Kidney epithelial cell (primary cell): Measurements from ENCODE around the gene DDX23. TPM values are rescaled to one million over a fixed set of nuclear protein-coding genes. Genes with fewer than 3 reads are reported as not detected.

Source experiments
- DNase-seq: peaks from one replicate; pipeline ENCODE4 v3.0.0-alpha.2; 2010; ENCODE audit warnings: low read depth
- H3K27me3 ChIP-seq: 2 replicates; pipeline ENCODE4 v1.6.0; 2011; ENCODE audit warnings: low read length; ENCODE audit not compliant: control insufficient read depth, insufficient read depth
- H3K36me3 ChIP-seq: 2 replicates; pipeline ENCODE4 v1.5.1; 2011; ENCODE audit warnings: low read length; ENCODE audit not compliant: control insufficient read depth, insufficient read depth
- H3K4me3 ChIP-seq: 2 replicates; pipeline ENCODE4 v1.5.1; 2011; ENCODE audit warnings: low read depth, mild to moderate bottlenecking, control low read depth, low read length
- CTCF ChIP-seq: IDR thresholded peaks from 2 replicates; pipeline ENCODE4 v1.5.1; 2011; ENCODE audit warnings: mild to moderate bottlenecking, moderate library complexity, low read length, control low read depth, inconsistent platforms; ENCODE audit not compliant: insufficient read depth, poor library complexity, severe bottlenecking
- total RNA-seq: library from RNA; depleted of rRNA; stranded (reverse); fragments of >200 nt; gene quantifications from 2 replicates; pipeline ENCODE4 v1.2.3, GENCODE V29; 2015

Gene DDX23
- total RNA-seq, 1 donor from 2014 or later, result 65.1 TPM

DNA sequence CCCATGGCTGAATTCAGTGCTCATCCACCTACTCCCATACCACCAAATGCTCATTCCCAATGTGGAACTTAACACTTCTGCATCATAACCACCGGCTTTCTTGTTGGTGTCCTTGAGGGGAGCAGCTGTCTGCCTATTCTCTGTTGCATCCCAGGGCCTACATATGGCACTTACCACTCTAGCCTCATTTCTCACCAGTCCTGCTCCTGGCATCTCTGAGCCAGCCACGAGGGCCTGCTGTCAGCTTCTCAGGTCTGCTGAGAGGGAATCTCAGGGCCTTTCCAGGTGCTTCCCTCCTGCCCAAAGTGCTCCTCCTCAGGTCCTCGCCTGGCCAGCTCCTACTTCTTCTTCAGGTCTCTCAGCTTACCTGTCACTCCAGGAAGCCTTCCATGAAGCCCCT lies 37.7 kb upstream of the DDX23 start:
- DNase-seq, result no peak
- no peak for TF ChIP-seq CTCF
- Histone ChIP-seq H3K36me3 (no peaks in the 10 kb centered on the region), H3K4me3 (no peak overlapping the region), H3K27me3 (peaks cover 9% of the 10 kb centered on the region)

GRCh38 chr12:48883305-48884161 lies 31.6 kb upstream of the DDX23 start:
- no peak for DNase-seq
- H3K27me3 ChIP-seq, result no peaks in the 10 kb centered on the region
- H3K36me3 ChIP-seq, result no peaks in the 10 kb centered on the region
- no peak for TF ChIP-seq CTCF
- no peak overlapping the region for H3K4me3 ChIP-seq

- no peak overlapping the region for H3K4me3 ChIP-seq
- no peak for TF ChIP-seq CTCF
- no peak for DNase-seq
- H3K36me3 ChIP-seq, result no peaks in the 10 kb centered on the region
- H3K27me3 ChIP-seq, result no peaks in the 10 kb centered on the region
Measured at GRCh38 chr12:48882972-48883304, 31.0 kb upstream of the DDX23 start.

DNA sequence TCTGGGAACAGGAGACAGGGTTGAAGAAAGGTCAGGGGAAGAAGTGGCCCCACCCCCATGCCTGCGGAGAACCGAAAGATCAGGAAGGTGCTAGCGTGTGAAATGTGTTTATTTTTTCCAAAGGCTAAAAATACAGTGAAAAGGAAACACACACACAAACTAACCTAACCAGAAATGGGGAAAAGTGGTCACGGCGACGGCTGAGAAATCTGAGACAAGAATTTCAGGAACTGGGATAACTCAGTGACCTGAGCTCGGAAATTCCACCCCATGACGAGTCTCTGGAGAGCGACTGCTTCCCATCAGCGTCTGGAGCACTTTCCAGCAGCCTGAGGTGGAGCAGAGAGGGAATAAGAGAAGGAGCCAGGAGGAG lies 30.3 kb upstream of the DDX23 start:
- H3K4me3 ChIP-seq, result peak overlapping the region; percentile 23

GRCh38 chr12:48881686-48882314 lies 29.8 kb upstream of the DDX23 start:
- Histone ChIP-seq H3K36me3 (no peaks in the 10 kb centered on the region), H3K27me3 (no peaks in the 10 kb centered on the region), H3K4me3 (no peak overlapping the region)
- no peak for TF ChIP-seq CTCF
- DNase-seq, result no peak

More for the DNA sequence above, 30.3 kb upstream of the DDX23 start:
- no peaks in the 10 kb centered on the region for H3K27me3 ChIP-seq
- TF ChIP-seq CTCF, result no peak
- no peak for DNase-seq
- H3K36me3 ChIP-seq, result no peaks in the 10 kb centered on the region
